ENCODE data around the gene POLR2I.
"Not testable (repeated sequence)": the region's sequence is repeated elsewhere in the genome, so short reads cannot be mapped to it uniquely, and the experiment has no call there.

DNA sequence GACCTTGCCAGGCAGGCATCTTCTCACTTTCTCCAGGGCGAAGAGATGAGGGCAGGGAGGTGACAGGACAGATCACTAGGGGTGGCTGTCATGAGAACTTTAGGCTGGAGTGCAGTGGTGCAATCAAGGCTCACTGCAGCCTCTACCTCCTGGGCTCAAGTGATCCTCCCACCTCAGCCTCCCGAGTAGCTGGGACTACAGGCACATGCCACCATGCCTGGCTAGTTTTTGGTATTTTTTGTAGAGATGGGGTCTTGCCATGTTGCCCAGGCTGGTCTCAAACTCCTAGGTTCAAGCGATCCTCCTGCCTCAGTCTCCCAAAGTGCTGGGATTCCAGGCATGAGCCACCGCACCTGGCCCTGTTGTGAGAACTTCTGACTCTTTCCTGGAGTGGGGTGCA, 20.2 kb upstream of the POLR2I start:
- TF ChIP-seq CTCF, EZH2 (IDR thresholded peaks at IDR 0.05): not testable (repeated sequence)
